ENCODE data around the gene SOCS7.

Gene SOCS7, protein sequence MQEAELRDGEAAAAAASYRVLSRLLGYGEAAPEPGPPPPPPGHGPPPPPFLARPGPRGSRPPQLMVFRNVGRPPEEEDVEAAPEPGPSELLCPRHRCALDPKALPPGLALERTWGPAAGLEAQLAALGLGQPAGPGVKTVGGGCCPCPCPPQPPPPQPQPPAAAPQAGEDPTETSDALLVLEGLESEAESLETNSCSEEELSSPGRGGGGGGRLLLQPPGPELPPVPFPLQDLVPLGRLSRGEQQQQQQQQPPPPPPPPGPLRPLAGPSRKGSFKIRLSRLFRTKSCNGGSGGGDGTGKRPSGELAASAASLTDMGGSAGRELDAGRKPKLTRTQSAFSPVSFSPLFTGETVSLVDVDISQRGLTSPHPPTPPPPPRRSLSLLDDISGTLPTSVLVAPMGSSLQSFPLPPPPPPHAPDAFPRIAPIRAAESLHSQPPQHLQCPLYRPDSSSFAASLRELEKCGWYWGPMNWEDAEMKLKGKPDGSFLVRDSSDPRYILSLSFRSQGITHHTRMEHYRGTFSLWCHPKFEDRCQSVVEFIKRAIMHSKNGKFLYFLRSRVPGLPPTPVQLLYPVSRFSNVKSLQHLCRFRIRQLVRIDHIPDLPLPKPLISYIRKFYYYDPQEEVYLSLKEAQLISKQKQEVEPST

GRCh38 chr17:38351412-38352222 is at the start of gene SOCS7:
Gene SOCS7, plus strand, starts transcription at chr17:38351844. Its CDS starts 209 bp downstream, at chr17:38352053.
- DNase-seq: peak; percentile 94
- in situ Hi-C loops (cut with MboI; ENCODE audit: low pct_unique_long_range_greater_than_20kb, low sequenced_read_pairs): no loop called here

- DNase-seq: no peak
- in situ Hi-C loops (cut with MboI; ENCODE audit: low pct_unique_long_range_greater_than_20kb, low sequenced_read_pairs): no loop called here
Observed at GRCh38 chr17:38315497-38315896, 36.1 kb upstream of the SOCS7 start.

- in situ Hi-C loops (cut with MboI; ENCODE audit: low pct_unique_long_range_greater_than_20kb, low sequenced_read_pairs): no loop called here
- no peak for DNase-seq
Observed at GRCh38 chr17:38317081-38317480, 34.6 kb upstream of the SOCS7 start.

DNA sequence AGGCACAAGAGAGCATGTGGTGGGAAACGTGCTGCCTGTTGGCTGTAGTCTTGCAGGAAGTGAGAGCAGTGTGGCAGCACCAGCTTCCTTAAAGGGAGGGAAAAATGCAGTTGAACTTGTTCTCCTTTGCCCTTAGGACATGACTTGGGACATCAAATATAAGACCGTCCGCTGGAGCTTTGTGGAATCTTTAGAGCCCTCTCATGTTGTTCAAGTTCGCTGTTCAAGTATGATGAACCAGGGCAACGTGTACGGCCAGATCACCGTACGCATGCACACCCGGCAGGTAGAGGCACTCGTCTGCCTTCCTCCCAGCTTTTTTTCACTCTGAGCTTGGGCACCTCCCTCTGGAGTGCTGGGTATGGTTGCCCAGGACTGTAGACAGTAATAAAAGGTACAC is 31.2 kb upstream of the SOCS7 start:
- no peak for DNase-seq

DNA sequence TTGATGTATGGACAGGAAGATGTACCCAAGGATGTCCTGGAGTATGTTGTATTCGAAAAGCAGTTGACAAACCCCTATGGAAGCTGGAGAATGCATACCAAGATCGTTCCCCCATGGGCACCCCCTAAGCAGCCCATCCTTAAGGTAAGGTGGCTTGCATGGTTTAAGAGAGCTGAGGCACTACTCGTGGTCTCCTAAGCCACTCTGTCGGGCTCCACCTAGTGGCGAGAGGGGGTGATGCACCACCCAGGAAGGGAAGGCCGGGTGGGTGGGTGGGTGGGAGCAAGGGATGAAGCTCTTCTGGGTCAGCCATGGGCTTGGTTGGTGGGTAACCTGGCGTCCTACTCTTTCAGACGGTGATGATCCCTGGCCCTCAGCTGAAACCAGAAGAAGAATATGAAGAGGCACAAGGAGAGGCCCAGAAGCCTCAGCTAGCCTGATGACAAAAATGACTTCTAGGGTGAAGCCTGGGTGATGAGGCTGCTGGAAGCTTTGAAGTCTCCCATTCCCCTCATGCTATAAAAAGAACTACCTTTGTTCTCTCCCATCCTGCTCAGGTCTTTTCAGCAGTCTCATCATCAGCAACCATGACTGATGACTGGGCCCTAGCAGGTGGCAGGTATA is 29.4 kb upstream of the SOCS7 start:
- peak; percentile 34 for DNase-seq
- in situ Hi-C loops (cut with MboI; ENCODE audit: low pct_unique_long_range_greater_than_20kb, low sequenced_read_pairs): no loop called here

More for the DNA sequence above, 31.2 kb upstream of the SOCS7 start:
- in situ Hi-C loops (cut with MboI; ENCODE audit: low pct_unique_long_range_greater_than_20kb, low sequenced_read_pairs): no loop called here

GRCh38 chr17:38322897-38323296 is 28.7 kb upstream of the SOCS7 start:
- in situ Hi-C loops (cut with MboI; ENCODE audit: low pct_unique_long_range_greater_than_20kb, low sequenced_read_pairs): no loop called here
- DNase-seq: no peak

- in situ Hi-C loops (cut with MboI; ENCODE audit: low pct_unique_long_range_greater_than_20kb, low sequenced_read_pairs): no loop called here
- DNase-seq: no peak
Observed at GRCh38 chr17:38324141-38324697, 27.4 kb upstream of the SOCS7 start.

DNA sequence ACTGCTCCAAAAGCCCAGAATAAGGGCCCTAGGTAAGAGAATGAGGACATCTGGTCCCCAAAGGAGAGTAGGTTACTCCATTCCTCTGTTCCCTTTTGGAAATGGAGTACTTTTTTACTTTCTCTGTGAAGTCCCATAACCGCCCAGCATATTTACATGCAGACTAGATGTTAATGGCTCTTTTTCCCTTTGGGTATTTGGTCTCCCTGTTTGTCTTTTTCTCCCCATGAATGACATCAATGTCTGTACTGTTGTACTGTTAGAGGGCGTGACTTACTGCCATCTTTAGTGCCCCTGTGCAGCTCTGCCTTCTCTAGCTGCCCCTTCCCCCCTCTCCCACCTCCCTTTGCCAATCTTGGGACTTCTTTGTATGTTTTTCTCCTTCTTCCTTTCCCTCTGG is 26.9 kb upstream of the SOCS7 start:
- no peak for DNase-seq
- in situ Hi-C loops (cut with MboI; ENCODE audit: low pct_unique_long_range_greater_than_20kb, low sequenced_read_pairs): no loop called here

GRCh38 chr17:38325221-38325851 is 26.3 kb upstream of the SOCS7 start:
- DNase-seq: peak; percentile 21

GRCh38 chr17:38326996-38327792 is 24.4 kb upstream of the SOCS7 start:
- in situ Hi-C loops (cut with MboI; ENCODE audit: low pct_unique_long_range_greater_than_20kb, low sequenced_read_pairs): no loop called here

More at GRCh38 chr17:38325221-38325851, 26.3 kb upstream of the SOCS7 start:
- in situ Hi-C loops (cut with MboI; ENCODE audit: low pct_unique_long_range_greater_than_20kb, low sequenced_read_pairs): no loop called here

GRCh38 chr17:38327936-38328335 is 23.7 kb upstream of the SOCS7 start:
- in situ Hi-C loops (cut with MboI; ENCODE audit: low pct_unique_long_range_greater_than_20kb, low sequenced_read_pairs): no loop called here
- DNase-seq: no peak

More at GRCh38 chr17:38326996-38327792, 24.4 kb upstream of the SOCS7 start:
- peak; percentile 72 for DNase-seq

GRCh38 chr17:38328620-38329019 is 23.0 kb upstream of the SOCS7 start:
- DNase-seq: no peak
- in situ Hi-C loops (cut with MboI; ENCODE audit: low pct_unique_long_range_greater_than_20kb, low sequenced_read_pairs): no loop called here

DNA sequence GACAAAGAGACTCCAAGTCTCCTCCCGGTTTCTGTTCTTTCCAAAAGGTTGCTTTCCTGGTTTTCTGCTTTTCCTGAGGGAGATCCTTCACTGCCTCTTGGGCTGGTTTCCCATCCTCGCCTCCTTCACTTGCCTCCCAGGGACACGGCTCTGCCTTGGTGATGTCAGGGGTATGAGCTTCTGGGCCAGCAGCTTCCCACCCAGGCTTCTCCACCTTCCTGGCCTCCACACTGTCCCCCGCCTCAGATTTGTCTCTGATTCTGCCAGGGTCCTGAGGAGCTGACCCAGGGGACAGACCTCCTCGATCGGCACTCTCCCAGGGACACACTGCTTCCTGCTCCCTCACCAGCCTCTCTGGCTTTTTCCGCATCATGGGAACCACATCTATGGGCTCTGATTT is 22.4 kb upstream of the SOCS7 start:
- in situ Hi-C loops (cut with MboI; ENCODE audit: low pct_unique_long_range_greater_than_20kb, low sequenced_read_pairs): no loop called here
- DNase-seq: no peak

GRCh38 chr17:38329808-38330730 is 21.6 kb upstream of the SOCS7 start:
- in situ Hi-C loops (cut with MboI; ENCODE audit: low pct_unique_long_range_greater_than_20kb, low sequenced_read_pairs): loop anchor here (5.0 kb wide), 1 partner anchor 82 kb away; no protein-coding TSS in a partner anchor
- no peak for DNase-seq

DNA sequence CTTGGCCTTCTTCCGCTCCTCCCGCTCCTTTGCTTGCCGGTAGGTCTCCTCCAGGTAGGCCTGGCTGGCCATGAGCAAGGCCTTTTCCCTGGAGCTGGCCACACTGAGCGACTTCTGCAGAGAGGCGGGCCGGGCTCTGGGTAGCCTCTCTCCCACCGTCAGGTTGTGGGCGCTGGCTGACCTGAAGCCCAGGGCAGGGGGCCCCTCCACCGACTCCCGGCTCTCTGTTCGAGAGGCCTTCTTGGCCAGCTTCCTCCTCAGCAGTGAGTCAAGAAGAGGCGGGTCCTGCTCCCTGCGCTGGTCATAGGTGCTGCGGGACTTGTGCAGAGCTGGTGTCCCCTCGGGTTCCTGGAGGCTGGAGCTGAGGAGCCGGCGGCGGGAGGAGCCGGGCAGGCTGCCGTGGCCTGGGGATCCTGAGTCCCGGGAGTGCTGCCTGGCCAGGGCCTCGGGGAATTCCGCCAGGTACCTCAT is 20.7 kb upstream of the SOCS7 start:
- DNase-seq: no peak
- in situ Hi-C loops (cut with MboI; ENCODE audit: low pct_unique_long_range_greater_than_20kb, low sequenced_read_pairs): loop anchor here (5.0 kb wide), 1 partner anchor 81 kb away; no protein-coding TSS in a partner anchor

- in situ Hi-C loops (cut with MboI; ENCODE audit: low pct_unique_long_range_greater_than_20kb, low sequenced_read_pairs): loop anchor here (5.0 kb wide), 1 partner anchor 80 kb away; no protein-coding TSS in a partner anchor
- DNase-seq: no peak
Observed at GRCh38 chr17:38332735-38333134, 18.9 kb upstream of the SOCS7 start.
